LNCaP clone FGC (cell line): ENCODE measurements around the gene MAML3.

ENCODE experiments used
- DNase-seq: peaks from one replicate; pipeline ENCODE4 v3.0.0-alpha.2; 2011; ENCODE audit warnings: low read depth
- H3K4me3 ChIP-seq: 2 replicates; pipeline ENCODE4 v1.5.1; 2011; ENCODE audit warnings: mild to moderate bottlenecking, low read depth, low read length, control low read depth
- CTCF ChIP-seq: IDR thresholded peaks from 2 replicates; pipeline ENCODE4 v1.5.1; 2012; ENCODE audit warnings: mild to moderate bottlenecking; ENCODE audit not compliant: control insufficient read depth, insufficient read depth; ENCODE audit errors: extremely low read depth

MAML3 gene

GRCh38 chr4:139887962-139888735 is 265.8 kb downstream of the MAML3 start:
- TF ChIP-seq CTCF: no peak
- no peak for DNase-seq
- peak overlapping the region; percentile 50; the same call in 1 of the 2 replicates for H3K4me3 ChIP-seq

GRCh38 chr4:139887376-139887802 is 266.6 kb downstream of the MAML3 start:
- no peak for TF ChIP-seq CTCF
- DNase-seq: no peak
- peak overlapping the region; percentile 50 for H3K4me3 ChIP-seq

- H3K4me3 ChIP-seq: peak overlapping the region; percentile 50
- DNase-seq: peak; percentile 19
These were observed 267.2 kb downstream of the MAML3 start for GRCh38 chr4:139886798-139887197.

GRCh38 chr4:139884438-139884837 is 269.5 kb downstream of the MAML3 start:
- TF ChIP-seq CTCF: no peak
- H3K4me3 ChIP-seq: no peak overlapping the region
- no peak for DNase-seq

More at GRCh38 chr4:139886798-139887197, 267.2 kb downstream of the MAML3 start:
- no peak for TF ChIP-seq CTCF

GRCh38 chr4:139880841-139881240 is 273.1 kb downstream of the MAML3 start:
- no peak for TF ChIP-seq CTCF
- H3K4me3 ChIP-seq: no peak overlapping the region
- no peak for DNase-seq

- TF ChIP-seq CTCF: no peak
- H3K4me3 ChIP-seq: no peak overlapping the region
- no peak for DNase-seq
These were observed 275.9 kb downstream of the MAML3 start for GRCh38 chr4:139878050-139878449.
